Measurements from ENCODE around the gene ZNF277. TPM values are rescaled to one million over a fixed set of nuclear protein-coding genes. Genes with fewer than 3 reads are reported as not detected.

Gene ZNF277
- total and polyA plus RNA-seq, 10 of the 15 experiments (the other 5 are each of a cell fraction or from before 2014, with no cell fraction given) = 10.6 to 33.9 (median 22.0) TPM

DNA sequence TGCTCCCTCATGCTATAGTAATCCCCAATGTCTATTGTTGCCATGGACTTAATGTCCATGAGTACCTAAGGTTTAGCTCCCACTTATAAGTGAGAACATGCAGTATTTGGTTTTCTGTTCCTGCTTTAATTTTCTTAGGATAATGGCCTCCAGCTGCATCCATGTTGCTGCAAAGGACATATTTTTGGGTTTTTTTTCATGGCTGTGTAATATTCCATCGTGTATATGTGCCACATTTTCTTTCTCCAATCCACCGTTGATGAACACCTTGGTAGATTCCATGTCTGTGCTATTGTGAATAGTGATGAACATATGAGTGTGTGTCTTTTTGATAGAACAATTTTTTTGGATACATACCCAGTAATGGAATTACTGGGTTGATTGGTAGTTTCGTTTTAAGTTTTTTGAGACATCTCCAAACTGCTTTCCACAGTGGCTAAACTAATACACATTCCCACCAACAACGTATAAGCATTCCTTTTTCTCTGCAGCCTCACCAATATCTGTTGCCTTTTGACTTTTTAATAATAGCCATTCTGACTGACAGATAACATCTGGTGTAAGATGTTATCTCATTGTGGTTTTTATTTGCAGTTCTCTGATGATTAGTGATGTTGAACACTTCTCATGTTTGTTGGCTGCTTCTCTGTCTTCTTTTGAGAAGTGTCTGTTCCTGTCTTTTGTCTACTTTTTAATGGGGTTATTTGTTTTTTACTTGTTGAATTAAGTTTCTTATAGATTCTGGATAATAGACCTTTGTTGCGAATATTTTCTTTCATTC is 175.0 kb downstream of the ZNF277 start (continued):
- TF ChIP-seq SMARCA5 (IDR thresholded peaks at IDR 0.05) = no peak
- TF ChIP-seq SP1 (IDR thresholded peaks at IDR 0.05; ENCODE audit: low read depth, low read length) = no peak
- no peak for TF ChIP-seq MYC (IDR thresholded peaks at IDR 0.05; ENCODE audit: insufficient read depth, insufficient read length, insufficient replicate concordance, low read length, severe bottlenecking)
- no peak for TF ChIP-seq ZBTB4 (CRISPR knock-in tag; IDR thresholded peaks at IDR 0.05)
- TF ChIP-seq, protein P1, sequence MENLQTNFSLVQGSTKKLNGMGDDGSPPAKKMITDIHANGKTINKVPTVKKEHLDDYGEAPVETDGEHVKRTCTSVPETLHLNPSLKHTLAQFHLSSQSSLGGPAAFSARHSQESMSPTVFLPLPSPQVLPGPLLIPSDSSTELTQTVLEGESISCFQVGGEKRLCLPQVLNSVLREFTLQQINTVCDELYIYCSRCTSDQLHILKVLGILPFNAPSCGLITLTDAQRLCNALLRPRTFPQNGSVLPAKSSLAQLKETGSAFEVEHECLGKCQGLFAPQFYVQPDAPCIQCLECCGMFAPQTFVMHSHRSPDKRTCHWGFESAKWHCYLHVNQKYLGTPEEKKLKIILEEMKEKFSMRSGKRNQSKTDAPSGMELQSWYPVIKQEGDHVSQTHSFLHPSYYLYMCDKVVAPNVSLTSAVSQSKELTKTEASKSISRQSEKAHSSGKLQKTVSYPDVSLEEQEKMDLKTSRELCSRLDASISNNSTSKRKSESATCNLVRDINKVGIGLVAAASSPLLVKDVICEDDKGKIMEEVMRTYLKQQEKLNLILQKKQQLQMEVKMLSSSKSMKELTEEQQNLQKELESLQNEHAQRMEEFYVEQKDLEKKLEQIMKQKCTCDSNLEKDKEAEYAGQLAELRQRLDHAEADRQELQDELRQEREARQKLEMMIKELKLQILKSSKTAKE (IDR thresholded peaks at IDR 0.05; ENCODE audit: low read depth, poor library complexity, severe bottlenecking) = no peak
- TF ChIP-seq SIN3A (IDR thresholded peaks at IDR 0.05; ENCODE audit: low read depth, low read length) = no peak
- TF ChIP-seq ZNF384 (IDR thresholded peaks at IDR 0.05; ENCODE audit: borderline replicate concordance, low read depth, low read length) = no peak
